T-helper 2 cell (primary cell): Measurements from ENCODE around the gene CLEC6A.
"Not testable (repeated sequence)": the region's sequence is repeated elsewhere in the genome, so short reads cannot be mapped to it uniquely, and the experiment has no call there.

Experiments
- DNase-seq, 5 experiments: peaks; one replicate each; pipeline versions ENCODE4 v3.0.0 to v3.0.0-alpha.2; 2012 to 2022
- total RNA-seq, 2 donors: gene quantifications; one replicate each; lab custom pipeline; 2026; lab: John Stamatoyannopoulos, UW

CLEC6A gene
- 0 reads per million in 2 donors for total RNA-seq

- no peak for DNase-seq
These were observed at the start of gene CLEC6A for GRCh38 chr12:8455727-8456360. Gene CLEC6A, plus strand, starts transcription at chr12:8455962. Its CDS starts 150 bp downstream, at chr12:8456112.

- not testable (repeated sequence) for DNase-seq
These were observed 36.2 kb upstream of the CLEC6A start for GRCh38 chr12:8419576-8419975.

GRCh38 chr12:8420506-8420905, 35.3 kb upstream of the CLEC6A start:
- DNase-seq: no peak

GRCh38 chr12:8444536-8445278, 11.1 kb upstream of the CLEC6A start:
- DNase-seq: peak in 1 of 5 experiments; percentile 51

- DNase-seq: peak in 1 of 5 experiments; percentile 11
These were observed 10.0 kb upstream of the CLEC6A start for GRCh38 chr12:8445731-8446130.

GRCh38 chr12:8446642-8447547, 8.9 kb upstream of the CLEC6A start:
- DNase-seq: peak in 1 of 5 experiments; percentile 36

GRCh38 chr12:8449355-8449859, 6.4 kb upstream of the CLEC6A start:
- DNase-seq: no peak

- DNase-seq: no peak
These were observed 3.7 kb upstream of the CLEC6A start for GRCh38 chr12:8452036-8452435.

- DNase-seq: no peak
These were observed 2.7 kb upstream of the CLEC6A start for GRCh38 chr12:8453021-8453513.

GRCh38 chr12:8453796-8454195, 2.0 kb upstream of the CLEC6A start:
- no peak for DNase-seq

- DNase-seq: no peak
These were observed 491 bp upstream of the CLEC6A start for GRCh38 chr12:8455271-8455670.

- no peak for DNase-seq
These were observed 5.7 kb downstream of the CLEC6A start for GRCh38 chr12:8461426-8461825.

GRCh38 chr12:8465301-8465996, 9.7 kb downstream of the CLEC6A start:
- DNase-seq: no peak

GRCh38 chr12:8466241-8466640, 10.5 kb downstream of the CLEC6A start:
- no peak for DNase-seq

GRCh38 chr12:8471090-8471489, 15.3 kb downstream of the CLEC6A start:
- no peak for DNase-seq

- no peak for DNase-seq
These were observed 19.9 kb downstream of the CLEC6A start for GRCh38 chr12:8475508-8476203.

GRCh38 chr12:8482571-8483061, 26.9 kb downstream of the CLEC6A start:
- DNase-seq: no peak

GRCh38 chr12:8483079-8483478, 27.3 kb downstream of the CLEC6A start:
- DNase-seq: peak in 1 of 5 experiments; percentile 40

GRCh38 chr12:8491646-8492530, 36.1 kb downstream of the CLEC6A start:
- no peak for DNase-seq

- DNase-seq: peak in 2 of 5 experiments; percentile 53 to 91
These were observed 37.3 kb downstream of the CLEC6A start for GRCh38 chr12:8493084-8493483.
